Caco-2 (cell line): ENCODE measurements around the gene FGD5. TPM values are rescaled to one million over a fixed set of nuclear protein-coding genes. Genes with fewer than 3 reads are reported as not detected.

ENCODE experiments used
- BruUV-seq: library from RNA; stranded (reverse); fragments of 400-500 nt; replicated peaks from 2 replicates; lab custom pipeline; 2021; lab: Mats Ljungman, UMichigan
- CTCF ChIA-PET: fragments of 300-600 bp; sonication (Branson Sonifier 250); formaldehyde crosslinking; loops from one replicate; lab custom pipeline; 2022; ENCODE audit warnings: antibody characterized with exemption; lab: Charles Lee
- POLR2A ChIA-PET: fragments of 300-600 bp; sonication (Branson Sonifier 250); formaldehyde crosslinking; loops from one replicate; lab custom pipeline; 2022; ENCODE audit warnings: antibody characterized with exemption; lab: Charles Lee
- DNase-seq, 2 experiments: peaks; one replicate each; pipeline versions ENCODE4 v3.0.0 to v3.0.0-alpha.2; 2020 to 2022
- H3K27me3 ChIP-seq: replicated peaks from 2 replicates; pipeline ENCODE4 v1.6.0; 2011; ENCODE audit warnings: low read length; ENCODE audit not compliant: control insufficient read depth, insufficient read depth
- H3K36me3 ChIP-seq: 2 replicates; pipeline ENCODE4 v1.5.1; 2011; ENCODE audit warnings: low read length; ENCODE audit not compliant: control insufficient read depth, insufficient read depth
- H3K4me1 ChIP-seq: fragments of 250-450 bp; sonication (Bioruptor Pico); 2 replicates; pipeline ENCODE4 v1.5.1; 2020; ENCODE audit warnings: mild to moderate bottlenecking
- H3K4me3 ChIP-seq: 2 replicates; pipeline ENCODE4 v1.5.1; 2011; ENCODE audit warnings: low read depth, mild to moderate bottlenecking, control low read depth, low read length
- H3K9me3 ChIP-seq: fragments of 250-450 bp; sonication (Bioruptor Pico); 2 replicates; pipeline ENCODE4 v1.5.1; 2020; ENCODE audit warnings: mild to moderate bottlenecking, moderate library complexity
- H3K27ac Mint-ChIP-seq: one replicate; pipeline ENCODE4 v1.8.0; 2022; ENCODE audit warnings: mixed read lengths; ENCODE audit not compliant: unreplicated experiment
- H3K27me3 Mint-ChIP-seq: one replicate; pipeline ENCODE4 v1.8.0; 2022; ENCODE audit warnings: mixed read lengths; ENCODE audit not compliant: insufficient read depth, unreplicated experiment
- H3K36me3 Mint-ChIP-seq: one replicate; pipeline ENCODE4 v1.8.0; 2022; ENCODE audit warnings: mild to moderate bottlenecking, mixed read lengths; ENCODE audit not compliant: insufficient read depth, unreplicated experiment
- H3K4me1 Mint-ChIP-seq: one replicate; pipeline ENCODE4 v1.8.0; 2022; ENCODE audit warnings: low read depth, mixed read lengths; ENCODE audit not compliant: unreplicated experiment
- H3K4me3 Mint-ChIP-seq: one replicate; pipeline ENCODE4 v1.8.0; 2022; ENCODE audit warnings: mild to moderate bottlenecking, moderate library complexity, mixed read lengths; ENCODE audit not compliant: unreplicated experiment
- H3K9me3 Mint-ChIP-seq: one replicate; pipeline ENCODE4 v1.8.0; 2022; ENCODE audit warnings: mixed read lengths; ENCODE audit not compliant: unreplicated experiment
- CTCF ChIP-seq, 2 experiments: fragments of 200-600 bp in 1 of 2; IDR thresholded peaks; 1 replicate in 1 of 2; 2 replicates in 1 of 2; pipeline versions ENCODE4 v1.5.1 to v1.8.0; 2011 to 2022; ENCODE audit warnings: antibody characterized with exemption in 1 of 2, control low read depth in 1 of 2, inconsistent platforms in 1 of 2, low read depth in 1 of 2, low read length in 1 of 2, mild to moderate bottlenecking in 1 of 2, moderate library complexity in 1 of 2; ENCODE audit not compliant: insufficient read depth in 1 of 2, severe bottlenecking in 1 of 2, unreplicated experiment in 1 of 2
- intact Hi-C: fragments of 100-400 bp; cut with micrococcal nuclease; formaldehyde crosslinking; loops from one replicate; pipeline ENCODE4 v1.10.0; 2022; ENCODE audit not compliant: unreplicated experiment
- total RNA-seq: library from RNA; stranded (reverse); gene quantifications from 2 replicates; pipeline ENCODE4 v1.2.3, GENCODE V29; 2022

Gene FGD5
- total RNA-seq, 1 experiment from 2014 or later, result 0.25 TPM

DNA sequence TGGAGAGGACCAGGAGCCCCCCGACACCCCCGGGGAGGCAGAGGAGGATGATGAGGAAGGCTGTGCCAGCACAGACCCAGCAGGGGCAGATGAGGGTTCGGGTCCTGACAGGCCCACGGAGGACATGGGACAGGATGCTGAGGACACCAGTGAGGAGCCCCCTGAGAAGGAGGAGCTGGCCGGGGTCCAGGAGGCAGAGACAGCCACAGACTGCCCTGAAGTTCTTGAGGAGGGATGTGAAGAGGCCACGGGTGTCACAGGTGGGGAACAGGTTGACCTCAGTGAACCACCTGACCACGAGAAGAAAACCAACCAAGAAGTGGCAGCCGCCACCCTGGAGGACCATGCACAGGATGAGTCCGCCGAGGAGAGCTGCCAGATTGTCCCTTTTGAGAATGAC lies 909 bp downstream of the FGD5 start:
- peaks cover 6% of the 10 kb centered on the region for H3K4me1 Mint-ChIP-seq
- no TSS peak for BruUV-seq
- H3K4me1 ChIP-seq, result no peaks in the 10 kb centered on the region
- no peaks in the 10 kb centered on the region for H3K36me3 ChIP-seq
- H3K9me3 ChIP-seq, result no peaks in the 10 kb centered on the region
- DNase-seq, result no peak
- intact Hi-C loops, result no loop called here
- TF ChIP-seq CTCF (IDR thresholded peaks at IDR 0.05; ENCODE audit: insufficient read depth in 1 of 2, low read depth in 1 of 2, low read length in 1 of 2, severe bottlenecking in 1 of 2, unreplicated experiment in 1 of 2), result no peak
- CTCF ChIA-PET, result no interaction called here
- no peak overlapping the region for H3K4me3 Mint-ChIP-seq
- no peak overlapping the region for H3K27ac Mint-ChIP-seq
- peaks cover 23% of the 10 kb centered on the region for H3K27me3 Mint-ChIP-seq
- H3K9me3 Mint-ChIP-seq, result no peaks in the 10 kb centered on the region
- H3K36me3 Mint-ChIP-seq, result no peaks in the 10 kb centered on the region
- H3K27me3 ChIP-seq, result no peaks in the 10 kb centered on the region
- H3K4me3 ChIP-seq, result no peak overlapping the region
- POLR2A ChIA-PET, result no interaction called here

- no peaks in the 10 kb centered on the region for H3K36me3 Mint-ChIP-seq
- POLR2A ChIA-PET, result no interaction called here
- intact Hi-C loops, result no loop called here
- Histone ChIP-seq H3K4me1 (no peaks in the 10 kb centered on the region), H3K9me3 (no peaks in the 10 kb centered on the region), H3K36me3 (no peaks in the 10 kb centered on the region), H3K27me3 (no peaks in the 10 kb centered on the region), H3K4me3 (no peak overlapping the region)
- H3K9me3 Mint-ChIP-seq, result no peaks in the 10 kb centered on the region
- BruUV-seq, result no TSS peak
- peaks cover 18% of the 10 kb centered on the region for H3K27me3 Mint-ChIP-seq
- TF ChIP-seq CTCF (IDR thresholded peaks at IDR 0.05; ENCODE audit: insufficient read depth in 1 of 2, low read depth in 1 of 2, low read length in 1 of 2, severe bottlenecking in 1 of 2, unreplicated experiment in 1 of 2), result no peak
- CTCF ChIA-PET, result no interaction called here
- H3K4me1 Mint-ChIP-seq, result peaks cover 6% of the 10 kb centered on the region
- no peak for DNase-seq
- H3K27ac Mint-ChIP-seq, result no peak overlapping the region
- H3K4me3 Mint-ChIP-seq, result no peak overlapping the region
Measured at GRCh38 chr3:14820156-14820555, 1.4 kb downstream of the FGD5 start.

GRCh38 chr3:14821151-14821550 lies 2.4 kb downstream of the FGD5 start:
- no peaks in the 10 kb centered on the region for H3K4me1 ChIP-seq
- intact Hi-C loops, result no loop called here
- DNase-seq, result no peak
- Mint-ChIP-seq H3K27me3 (peaks cover 20% of the 10 kb centered on the region), H3K4me3 (no peak overlapping the region), H3K27ac (no peak overlapping the region), H3K36me3 (no peaks in the 10 kb centered on the region), H3K9me3 (no peaks in the 10 kb centered on the region), H3K4me1 (peaks cover 6% of the 10 kb centered on the region)
- TF ChIP-seq CTCF (IDR thresholded peaks at IDR 0.05; ENCODE audit: insufficient read depth in 1 of 2, low read depth in 1 of 2, low read length in 1 of 2, severe bottlenecking in 1 of 2, unreplicated experiment in 1 of 2), result no peak
- H3K9me3 ChIP-seq, result no peaks in the 10 kb centered on the region
- POLR2A ChIA-PET, result no interaction called here
- no peaks in the 10 kb centered on the region for H3K36me3 ChIP-seq
- H3K4me3 ChIP-seq, result no peak overlapping the region
- no peaks in the 10 kb centered on the region for H3K27me3 ChIP-seq
- BruUV-seq, result no TSS peak
- CTCF ChIA-PET, result no interaction called here
